Suprapubic skin (tissue), 3 donors: Measurements from ENCODE around the gene ATP11B.

Experiments
- EP300 ChIP-seq: sonication (generic); formaldehyde crosslinking; IDR thresholded peaks from one replicate; pipeline ENCODE4 v1.6.1; 2017; ENCODE audit warnings: antibody characterized with exemption
- POLR2A ChIP-seq, 2 donors: fragments of 450-650 bp; IDR thresholded peaks; one replicate each; pipeline ENCODE4 v1.6.1; 2017; ENCODE audit warnings: antibody characterized with exemption in 2 of 2, mild to moderate bottlenecking in 2 of 2, moderate library complexity in 2 of 2
- TF ChIP-seq, protein P1 (sequence below), 2 donors: fragments of 200-600 bp in 1 of 2; fragments of 450-650 bp in 1 of 2; sonication (generic) in 1 of 2; IDR thresholded peaks; one replicate each; pipeline ENCODE4 v1.5.1; 2016 to 2019; ENCODE audit warnings: antibody characterized with exemption in 2 of 2, mild to moderate bottlenecking in 1 of 2, moderate library complexity in 1 of 2

DNA sequence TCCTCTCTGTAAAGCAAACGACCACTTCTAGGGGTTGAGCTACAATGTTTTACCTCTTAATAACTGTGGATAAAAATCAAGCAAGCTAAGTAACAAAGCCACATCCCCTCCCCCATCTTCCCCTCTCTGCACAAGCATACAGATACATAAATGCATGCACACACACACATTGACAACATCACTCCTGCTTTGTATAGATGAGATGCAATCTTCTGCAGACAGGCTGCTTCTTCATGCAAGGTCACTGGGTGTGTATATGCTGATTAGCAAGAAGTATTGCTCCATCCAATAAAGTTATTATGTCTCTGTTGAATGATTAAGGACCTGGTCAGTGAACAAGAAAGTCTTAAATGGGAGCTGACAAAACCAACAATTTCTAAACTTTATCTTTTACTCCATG lies 8.8 kb upstream of the ATP11B start:
- TF ChIP-seq POLR2A (IDR thresholded peaks at IDR 0.05) (no peak), EP300 (no peak)
- TF ChIP-seq, protein P1, sequence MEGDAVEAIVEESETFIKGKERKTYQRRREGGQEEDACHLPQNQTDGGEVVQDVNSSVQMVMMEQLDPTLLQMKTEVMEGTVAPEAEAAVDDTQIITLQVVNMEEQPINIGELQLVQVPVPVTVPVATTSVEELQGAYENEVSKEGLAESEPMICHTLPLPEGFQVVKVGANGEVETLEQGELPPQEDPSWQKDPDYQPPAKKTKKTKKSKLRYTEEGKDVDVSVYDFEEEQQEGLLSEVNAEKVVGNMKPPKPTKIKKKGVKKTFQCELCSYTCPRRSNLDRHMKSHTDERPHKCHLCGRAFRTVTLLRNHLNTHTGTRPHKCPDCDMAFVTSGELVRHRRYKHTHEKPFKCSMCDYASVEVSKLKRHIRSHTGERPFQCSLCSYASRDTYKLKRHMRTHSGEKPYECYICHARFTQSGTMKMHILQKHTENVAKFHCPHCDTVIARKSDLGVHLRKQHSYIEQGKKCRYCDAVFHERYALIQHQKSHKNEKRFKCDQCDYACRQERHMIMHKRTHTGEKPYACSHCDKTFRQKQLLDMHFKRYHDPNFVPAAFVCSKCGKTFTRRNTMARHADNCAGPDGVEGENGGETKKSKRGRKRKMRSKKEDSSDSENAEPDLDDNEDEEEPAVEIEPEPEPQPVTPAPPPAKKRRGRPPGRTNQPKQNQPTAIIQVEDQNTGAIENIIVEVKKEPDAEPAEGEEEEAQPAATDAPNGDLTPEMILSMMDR (IDR thresholded peaks at IDR 0.05), result no peak
